Panc1 (cell line): Measurements from ENCODE around the gene TINAG. TPM values are rescaled to one million over a fixed set of nuclear protein-coding genes. Genes with fewer than 3 reads are reported as not detected.
A peak's percentile ranks its signal among the peaks of the same experiment; 100 is the strongest.

Experiments used
- ATAC-seq: fragments of 200-7000 bp; cut with Tn5 transposase; 2 replicates; pipeline ENCODE4 v1.9.1; 2020; ENCODE audit warnings: mild to moderate bottlenecking, moderate library complexity
- BruUV-seq: library from RNA; stranded (reverse); fragments of 400-500 nt; replicated peaks from 2 replicates; lab custom pipeline; 2021; lab: Mats Ljungman, UMichigan
- CTCF ChIA-PET: fragments of 300-600 bp; sonication (Branson Sonifier 250); formaldehyde crosslinking; loops from one replicate; lab custom pipeline; 2022; ENCODE audit warnings: antibody characterized with exemption; lab: Charles Lee
- POLR2A ChIA-PET: fragments of 300-600 bp; sonication (Branson Sonifier 250); formaldehyde crosslinking; loops from one replicate; lab custom pipeline; 2022; ENCODE audit warnings: antibody characterized with exemption; lab: Charles Lee
- DNase-seq: peaks from one replicate; pipeline ENCODE4 v3.0.0-alpha.2; 2010; ENCODE audit warnings: low read depth, low spot score
- H3K27ac ChIP-seq: 2 replicates; pipeline ENCODE4 v1.5.1; 2011; ENCODE audit warnings: mild to moderate bottlenecking, low read length, inconsistent platforms
- H3K27me3 ChIP-seq: fragments of 200-500 bp; sonication (Bioruptor generic); 2 replicates; pipeline ENCODE4 v1.6.0; 2014; ENCODE audit warnings: low read length, inconsistent platforms; ENCODE audit not compliant: control insufficient read depth, insufficient read depth
- H3K36me3 ChIP-seq: fragments of 200-500 bp; sonication (Bioruptor generic); 2 replicates; pipeline ENCODE4 v1.5.1; 2014; ENCODE audit warnings: inconsistent platforms, mild to moderate bottlenecking, low read length, moderate library complexity; ENCODE audit not compliant: control insufficient read depth, insufficient read depth
- H3K4me1 ChIP-seq: 2 replicates; pipeline ENCODE4 v1.5.1; 2011; ENCODE audit warnings: inconsistent platforms, mild to moderate bottlenecking, low read length, moderate library complexity; ENCODE audit not compliant: control insufficient read depth, insufficient read depth
- H3K4me3 ChIP-seq, 2 experiments: 2 replicates each; pipeline ENCODE4 v1.5.1; 2011 to 2012; ENCODE audit warnings: low read depth in 2 of 2, low read length in 2 of 2, mild to moderate bottlenecking in 2 of 2, inconsistent platforms in 1 of 2, moderate library complexity in 1 of 2
- H3K9me3 ChIP-seq: fragments of 200-500 bp; sonication (Bioruptor generic); 2 replicates; pipeline ENCODE4 v1.5.1; 2014; ENCODE audit warnings: low read depth, mild to moderate bottlenecking, inconsistent platforms, low read length, moderate library complexity; ENCODE audit not compliant: control insufficient read depth, insufficient read depth
- CTCF ChIP-seq: fragments of 450-650 bp; IDR thresholded peaks from 2 replicates; pipeline ENCODE4 v1.5.1; 2017; ENCODE audit warnings: mild to moderate bottlenecking
- POLR2AphosphoS5 ChIP-seq: IDR thresholded peaks from 2 replicates; pipeline ENCODE4 v1.6.1; 2012; ENCODE audit warnings: mild to moderate bottlenecking, low read depth, low read length, moderate library complexity
- REST ChIP-seq, 2 experiments: IDR thresholded peaks; 2 replicates each; pipeline ENCODE4 v1.6.1; 2011 to 2012; ENCODE audit warnings: low read depth in 2 of 2, control low read depth in 1 of 2, low read length in 1 of 2, mild to moderate bottlenecking in 1 of 2, moderate library complexity in 1 of 2; ENCODE audit not compliant: insufficient read depth in 1 of 2
- SIN3A ChIP-seq: IDR thresholded peaks from 2 replicates; pipeline ENCODE4 v1.6.1; 2012; ENCODE audit warnings: low read depth, mild to moderate bottlenecking, low read length, moderate library complexity, borderline replicate concordance; ENCODE audit not compliant: insufficient read depth
- TCF7L2 ChIP-seq: IDR thresholded peaks from 2 replicates; pipeline ENCODE4 v1.6.1; 2011; ENCODE audit warnings: mild to moderate bottlenecking, low read depth, low read length, inconsistent platforms
- in situ Hi-C: cut with HindIII; loops from 2 replicates; pipeline ENCODE4 v1.10.0; 2016; ENCODE audit warnings: low sequenced_read_pairs, low pct_unique_long_range_greater_than_20kb
- intact Hi-C: fragments of 100-400 bp; cut with micrococcal nuclease; formaldehyde crosslinking; loops from one replicate; pipeline ENCODE4 v1.10.0; 2022; ENCODE audit not compliant: unreplicated experiment
- total RNA-seq: library from RNA; stranded (reverse); gene quantifications from one replicate; pipeline ENCODE4 v1.2.1, GENCODE V29; 2021; ENCODE audit not compliant: unreplicated experiment

The TINAG gene
- total RNA-seq, 1 experiment from 2014 or later, result not detected

- ChIA-PET CTCF (no interaction called here), POLR2A (no interaction called here)
- Histone ChIP-seq H3K27ac (no peak overlapping the region), H3K27me3 (no peaks in the 10 kb centered on the region), H3K4me1 (no peaks in the 10 kb centered on the region), H3K4me3 (no peak overlapping the region), H3K36me3 (no peaks in the 10 kb centered on the region), H3K9me3 (no peaks in the 10 kb centered on the region)
- no peak for ATAC-seq
- BruUV-seq, result no TSS peak
- in situ Hi-C loops, result no loop called here
- TF ChIP-seq TCF7L2 (no peak), POLR2AphosphoS5 (no peak), SIN3A (no peak), REST (IDR thresholded peaks at IDR 0.05; ENCODE audit: insufficient read depth in 1 of 2, low read depth in 2 of 2, low read length in 1 of 2) (no peak), CTCF (no peak)
- intact Hi-C loops, result no loop called here
- no peak for DNase-seq
Measured at GRCh38 chr6:54264581-54265272, 43.5 kb upstream of the TINAG start.

GRCh38 chr6:54266400-54266923 lies 41.8 kb upstream of the TINAG start:
- H3K27me3 ChIP-seq, result no peaks in the 10 kb centered on the region; the same call in 1 of the 2 replicates
- no peaks in the 10 kb centered on the region for H3K4me1 ChIP-seq
- BruUV-seq, result no TSS peak
- no peak overlapping the region for H3K4me3 ChIP-seq
- no peak for DNase-seq
- intact Hi-C loops (loop anchor here (2.0 kb wide), 1 partner anchor 278 kb away; no protein-coding TSS in a partner anchor), in situ Hi-C loops (no loop called here)
- ChIA-PET CTCF (interaction anchor here (1.2 kb wide), 1 partner anchor 21 kb away, joined by 3 read pairs; no protein-coding TSS in a partner anchor), POLR2A (no interaction called here)
- H3K9me3 ChIP-seq, result no peaks in the 10 kb centered on the region
- H3K27ac ChIP-seq, result no peak overlapping the region
- H3K36me3 ChIP-seq, result no peaks in the 10 kb centered on the region
- no peak for ATAC-seq
- TF ChIP-seq REST (IDR thresholded peaks at IDR 0.05; ENCODE audit: insufficient read depth in 1 of 2, low read depth in 2 of 2, low read length in 1 of 2) (no peak), TCF7L2 (no peak), CTCF (peak; percentile 17; the same call in 1 of the 2 replicates)
